GM12878 (cell line): ENCODE results near the gene MAPK1IP1L. TPM values are rescaled to one million over a fixed set of nuclear protein-coding genes. Genes with fewer than 3 reads are reported as not detected.

Experiments
- ATAC-seq: fragments of 200-7000 bp; cut with Tn5 transposase; 3 replicates; pipeline ENCODE4 v1.9.1; 2020; ENCODE audit warnings: mild to moderate bottlenecking, moderate library complexity
- BruUV-seq: library from RNA; stranded (reverse); fragments of 400-500 nt; replicated peaks from 2 replicates; lab custom pipeline; 2021; lab: Mats Ljungman, UMichigan
- CTCF ChIA-PET: fragments of 300-600 bp; sonication (Branson Sonifier 250); formaldehyde crosslinking; extraction: SDS; loops from one replicate; lab custom pipeline; 2021; ENCODE audit warnings: inconsistent platforms; lab: Yijun Ruan, JAX
- POLR2A ChIA-PET: fragments of 350-600 bp; formaldehyde crosslinking; extraction: SDS; loops from one replicate; lab custom pipeline; 2021; ENCODE audit warnings: inconsistent platforms; lab: Charles Lee
- RAD21 ChIA-PET: fragments of 300-600 bp; sonication (Branson Sonifier 250); formaldehyde crosslinking; loops from one replicate; lab custom pipeline; 2023; ENCODE audit warnings: antibody characterized with exemption; ENCODE audit not compliant: unreplicated experiment; lab: Charles Lee
- SMC1A ChIA-PET: fragments of 300-600 bp; sonication (Branson Sonifier 250); formaldehyde crosslinking; loops from one replicate; lab custom pipeline; 2023; ENCODE audit not compliant: unreplicated experiment, uncharacterized antibody; lab: Charles Lee
- DNase-seq: peaks from one replicate; pipeline ENCODE4 v3.0.0-alpha.2; 2011; ENCODE audit warnings: low read depth, low spot score
- FAIRE-seq: peaks from 3 replicates; lab custom pipeline; 2011; peaks lifted over from hg19 to GRCh38; lab: Jason Lieb, UNC
- H2AFZ ChIP-seq: 2 replicates; pipeline ENCODE4 v1.6.0; 2011; ENCODE audit warnings: low read depth, low read length, control low read depth; ENCODE audit not compliant: control insufficient read depth
- H3K27ac ChIP-seq: 2 replicates; pipeline ENCODE4 v1.5.1; 2011; ENCODE audit warnings: control low read depth; ENCODE audit not compliant: control insufficient read depth, insufficient read depth
- H3K27me3 ChIP-seq, 2 experiments: replicated peaks in 1 of 2; 2 replicates each; pipeline versions ENCODE4 v1.6.0 to v1.6.1; 2011; ENCODE audit warnings: low read length in 1 of 2; ENCODE audit not compliant: control insufficient read depth in 2 of 2, insufficient read depth in 2 of 2
- H3K36me3 ChIP-seq, 2 experiments: 2 replicates each; pipeline ENCODE4 v1.5.1; 2011; ENCODE audit warnings: low read length in 1 of 2; ENCODE audit not compliant: control insufficient read depth in 2 of 2, insufficient read depth in 2 of 2
- H3K4me1 ChIP-seq: 2 replicates; pipeline ENCODE4 v1.6.1; 2011; ENCODE audit warnings: mild to moderate bottlenecking, low read length, moderate library complexity, mixed read lengths; ENCODE audit not compliant: control insufficient read depth, insufficient read depth
- H3K4me2 ChIP-seq: 2 replicates; pipeline ENCODE4 v1.6.0; 2011; ENCODE audit warnings: control low read depth; ENCODE audit not compliant: control insufficient read depth, insufficient read depth
- H3K4me3 ChIP-seq: fragments of 200-600 bp; sonication (generic); 2 replicates; pipeline ENCODE4 v1.5.1; 2016
- H3K79me2 ChIP-seq: 2 replicates; pipeline ENCODE4 v1.6.0; 2011; ENCODE audit warnings: low read length; ENCODE audit not compliant: control insufficient read depth, insufficient read depth
- H3K9ac ChIP-seq: 2 replicates; pipeline ENCODE4 v1.8.0; 2011; ENCODE audit warnings: low read length, control low read depth, mixed read lengths; ENCODE audit not compliant: control insufficient read depth, insufficient read depth
- H3K9me3 ChIP-seq: replicated peaks from 3 replicates; pipeline ENCODE4 v1.5.1; 2011; ENCODE audit warnings: mild to moderate bottlenecking, low read length; ENCODE audit not compliant: control insufficient read depth, insufficient read depth
- H4K20me1 ChIP-seq: 2 replicates; pipeline ENCODE4 v1.6.0; 2011; ENCODE audit not compliant: control insufficient read depth, insufficient read depth
- ASH2L ChIP-seq: fragments of 300-600, 200-600 bp; sonication (generic); IDR thresholded peaks from 2 replicates; pipeline ENCODE4 v1.6.1; 2017; ENCODE audit warnings: low read depth, mild to moderate bottlenecking, borderline replicate concordance
- ATF7 ChIP-seq: fragments of 450-650 bp; IDR thresholded peaks from 2 replicates; pipeline ENCODE4 v1.6.1; 2016; ENCODE audit warnings: low read depth, mild to moderate bottlenecking
- BCL3 ChIP-seq: IDR thresholded peaks from 2 replicates; pipeline ENCODE4 v1.6.1; 2011; ENCODE audit warnings: borderline replicate concordance, low read depth, mild to moderate bottlenecking, moderate library complexity, low read length; ENCODE audit not compliant: insufficient read depth, poor library complexity, severe bottlenecking
- EP300 ChIP-seq, 2 experiments: fragments of 150-350 bp in 1 of 2; IDR thresholded peaks; 2 replicates each; pipeline ENCODE4 v1.6.1; 2011 to 2012; ENCODE audit warnings: low read depth in 2 of 2, low read length in 2 of 2, borderline replicate concordance in 1 of 2, improper control_type of control experiment in 1 of 2, inconsistent platforms in 1 of 2; ENCODE audit not compliant: control insufficient read depth in 1 of 2
- EZH2 ChIP-seq: IDR thresholded peaks from 2 replicates; pipeline ENCODE4 v1.6.1; 2012; ENCODE audit warnings: low read depth, mild to moderate bottlenecking, control low read depth, inconsistent platforms, low read length, borderline replicate concordance; ENCODE audit not compliant: control insufficient read depth
- RB1 ChIP-seq: fragments of 450-650 bp; formaldehyde crosslinking; IDR thresholded peaks from 2 replicates; pipeline ENCODE4 v1.6.1; 2017; ENCODE audit warnings: mild to moderate bottlenecking, borderline replicate concordance
- SMAD5 ChIP-seq: IDR thresholded peaks from 2 replicates; pipeline ENCODE4 v1.6.1; 2016; ENCODE audit warnings: antibody characterized with exemption, low read depth
- SPI1 ChIP-seq: IDR thresholded peaks from 2 replicates; pipeline ENCODE4 v1.6.1; 2011; ENCODE audit warnings: low read depth, mild to moderate bottlenecking, low read length, moderate library complexity, borderline replicate concordance; ENCODE audit not compliant: insufficient read depth
- TARDBP ChIP-seq: IDR thresholded peaks from 2 replicates; pipeline ENCODE4 v1.6.1; 2016; ENCODE audit warnings: borderline replicate concordance
- ZNF24 ChIP-seq: fragments of 450-650 bp; IDR thresholded peaks from 2 replicates; pipeline ENCODE4 v1.6.1; 2017; ENCODE audit warnings: antibody characterized with exemption, mild to moderate bottlenecking
- ZNF592 ChIP-seq: fragments of 450-650 bp; IDR thresholded peaks from 2 replicates; pipeline ENCODE4 v1.6.1; 2017; ENCODE audit warnings: mild to moderate bottlenecking, moderate library complexity
- ZNF687 ChIP-seq: fragments of 450-650 bp; IDR thresholded peaks from 2 replicates; pipeline ENCODE4 v1.6.1; 2017; ENCODE audit warnings: mild to moderate bottlenecking, moderate library complexity
- WGBS: methylation state at CpG from one replicate; pipeline ENCODE4 v1.1.6; 2016; ENCODE audit warnings: low lambda C conversion rate; ENCODE audit not compliant: insufficient replicate concordance, insufficient coverage; ENCODE audit errors: missing lambda C conversion rate; 5-methylcytosine and 5-hydroxymethylcytosine counted together
- in situ Hi-C: fragments of 300-500 bp; cut with MboI; formaldehyde crosslinking; loops from 9 replicates; pipeline ENCODE4 v1.14.3; 2018; ENCODE audit warnings: mixed read lengths
- intact Hi-C: fragments of 100-400 bp; cut with micrococcal nuclease; formaldehyde crosslinking; loops from one replicate; pipeline ENCODE4 v1.14.2; 2022; ENCODE audit not compliant: unreplicated experiment
- polyA plus RNA-seq, 11 experiments: library from polyadenylated mRNA; depleted of rRNA in 4 of 11; unstranded in 6 of 11; stranded (reverse) in 5 of 11; fragments of >200 nt; fragmentation: Nextera tagmentation in 4 of 11; fragmentation: Illumina TruSeq in 1 of 11; extraction: Ambion mirVana in 4 of 11; extraction: Trizol in 1 of 11; gene quantifications; 1 replicate in 1 of 11; 2 replicates in 10 of 11; pipeline versions ENCODE4 v1.2.1 to v1.2.3, GENCODE V29; 2011 to 2016; ENCODE audit warnings: inconsistent platforms in 2 of 11, missing spikeins in 2 of 11, low read depth in 1 of 11
- total RNA-seq, 4 experiments: library from RNA; depleted of rRNA in 3 of 4; stranded (reverse); fragments of >200 nt in 3 of 4; fragmentation: Illumina TruSeq in 1 of 4; extraction: Trizol in 1 of 4; gene quantifications; 2 replicates each; pipeline versions ENCODE4 v1.2.1 to v1.2.3, GENCODE V29; 2013 to 2021

The MAPK1IP1L gene
- total and polyA plus RNA-seq, 10 of the 15 experiments (the other 5 are each of a cell fraction or from before 2014, with no cell fraction given), result 44.6 to 117 (median 73.0) TPM

DNA sequence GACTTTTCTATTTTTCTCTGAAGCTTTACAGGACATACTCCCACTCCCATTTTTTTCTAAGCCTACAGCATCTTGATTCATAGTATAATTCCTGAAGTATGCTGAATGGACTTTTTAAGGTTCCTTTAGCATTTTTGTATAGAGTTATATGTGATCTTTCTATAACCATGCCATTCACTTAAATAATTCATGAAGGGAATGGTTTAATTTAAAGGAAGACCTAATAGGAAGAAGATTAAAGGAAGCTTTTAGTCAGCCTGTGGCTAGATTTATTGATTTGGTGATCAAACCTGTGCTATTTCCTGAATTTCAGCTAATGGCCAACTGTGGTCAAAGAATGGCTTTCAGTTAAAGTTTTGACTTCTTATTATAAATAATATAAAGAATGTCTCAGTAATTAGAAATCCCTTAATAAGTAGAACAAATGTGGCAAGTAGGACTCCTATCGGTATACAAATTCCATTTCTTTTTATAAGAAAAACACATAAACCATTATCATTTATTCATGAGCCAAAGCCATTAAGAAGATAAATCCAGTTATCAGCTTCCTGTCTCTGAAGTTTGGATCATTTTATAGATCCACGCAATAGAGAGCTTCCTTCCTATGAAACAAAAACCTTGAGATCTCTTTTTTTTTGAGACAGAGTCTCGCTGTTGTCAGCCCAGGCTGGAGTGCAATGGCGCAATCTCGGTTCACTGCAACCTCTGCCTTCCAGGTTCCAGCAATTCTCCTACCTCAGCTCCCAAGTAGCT lies 4.0 kb upstream of the MAPK1IP1L start:
- ChIA-PET SMC1A (interaction anchor here (1.1 to 4.9 kb wide), 8 partner anchors 10 to 225 kb away, joined by 3 to 42 read pairs (median 9); partner anchors contain the start of genes SOCS4 and WDHD1), CTCF (interaction anchor here (0.7 to 4.4 kb wide), 6 partner anchors 12 to 399 kb away, joined by 3 to 44 read pairs (median 3); partner anchors contain the start of genes DLGAP5, SOCS4 and WDHD1), POLR2A (interaction anchor here (0.7 to 3.4 kb wide), 3 partner anchors 14 to 24 kb away, joined by 4 to 12 read pairs (median 5); no protein-coding TSS in a partner anchor), RAD21 (interaction anchor here (0.9 to 4.0 kb wide), 5 partner anchors 20 to 111 kb away, joined by 3 to 35 read pairs (median 3); partner anchors contain the start of genes SOCS4 and WDHD1)
- no peak for ATAC-seq
- no peaks in the 10 kb centered on the region for H3K9me3 ChIP-seq
- H3K4me1 ChIP-seq, result 0 out of 2 replicates have a peak, but pooled peaks cover 4% of the 10 kb centered on the region
- no peak overlapping the region for H2AFZ ChIP-seq
- H3K36me3 ChIP-seq, result peaks cover 0 to 4% of the 10 kb centered on the region in 2 experiments; a peak in 3 of 4 replicates
- no peaks in the 10 kb centered on the region for H3K27me3 ChIP-seq
- intact Hi-C loops (no loop called here), in situ Hi-C loops (no loop called here)
- no peak for FAIRE-seq
- no TSS peak for BruUV-seq
- no peak overlapping the region for H3K4me2 ChIP-seq
- no peak for DNase-seq
- no peak overlapping the region for H3K4me3 ChIP-seq
- H4K20me1 ChIP-seq, result no peaks in the 10 kb centered on the region
- H3K9ac ChIP-seq, result no peak overlapping the region
- WGBS, result 98% methylated on average over 5 of the region's 5 CpGs
- peaks cover 10% of the 10 kb centered on the region for H3K79me2 ChIP-seq
- H3K27ac ChIP-seq, result no peak overlapping the region
- TF ChIP-seq ZNF24 (no peak), RB1 (no peak), TARDBP (no peak), SPI1 (no peak), ASH2L (no peak), ATF7 (no peak), EP300 (IDR thresholded peaks at IDR 0.05; ENCODE audit: borderline replicate concordance in 1 of 2, control insufficient read depth in 1 of 2, low read depth in 2 of 2, low read length in 2 of 2) (no peak), EZH2 (no peak), SMAD5 (no peak), ZNF687 (no peak), BCL3 (no peak), ZNF592 (no peak)
